ENCODE data around the gene TRAF5.

DNA sequence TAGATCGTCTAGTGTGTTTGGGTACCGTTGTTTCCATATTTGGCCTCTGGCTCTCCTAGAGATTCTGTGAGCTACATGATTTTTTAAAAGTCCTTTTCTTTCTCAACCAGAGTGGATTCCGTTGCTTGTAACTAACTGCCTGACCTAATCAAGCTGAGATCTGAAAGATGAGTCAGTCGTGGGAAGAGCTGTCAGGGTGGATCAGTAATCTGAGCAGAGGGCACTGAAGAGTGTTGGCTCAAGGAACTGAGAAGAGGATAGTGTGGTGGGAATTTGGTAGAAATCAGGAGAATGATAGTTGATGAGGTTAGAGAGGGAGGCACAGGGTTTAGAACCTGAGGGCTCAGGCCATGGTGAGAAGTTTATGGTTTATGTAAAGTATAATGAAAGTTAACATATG lies 52.2 kb downstream of the TRAF5 start:
- TF ChIP-seq CTCF (conservative IDR thresholded peaks at IDR 0.05; ENCODE audit: low read length) (no peak), EZH2phosphoT487 (IDR thresholded peaks at IDR 0.05; ENCODE audit: borderline replicate concordance) (no peak)
